Astrocyte (in vitro differentiated cells and primary cell): ENCODE measurements around the gene ANKRD11.

Experiments used
- EZH2 ChIP-seq: IDR thresholded peaks from 2 replicates; pipeline ENCODE4 v1.6.1; 2012; ENCODE audit warnings: mild to moderate bottlenecking, low read length, inconsistent platforms; ENCODE audit not compliant: insufficient read depth
- TF ChIP-seq, protein P1 (sequence below): IDR thresholded peaks from 2 replicates; pipeline ENCODE4 v1.5.1; 2011; ENCODE audit warnings: low read depth, mild to moderate bottlenecking, inconsistent platforms, low read length, moderate library complexity; ENCODE audit not compliant: insufficient read depth

GRCh38 chr16:89411335-89411850, 79.0 kb downstream of the ANKRD11 start:
- TF ChIP-seq, protein P1, sequence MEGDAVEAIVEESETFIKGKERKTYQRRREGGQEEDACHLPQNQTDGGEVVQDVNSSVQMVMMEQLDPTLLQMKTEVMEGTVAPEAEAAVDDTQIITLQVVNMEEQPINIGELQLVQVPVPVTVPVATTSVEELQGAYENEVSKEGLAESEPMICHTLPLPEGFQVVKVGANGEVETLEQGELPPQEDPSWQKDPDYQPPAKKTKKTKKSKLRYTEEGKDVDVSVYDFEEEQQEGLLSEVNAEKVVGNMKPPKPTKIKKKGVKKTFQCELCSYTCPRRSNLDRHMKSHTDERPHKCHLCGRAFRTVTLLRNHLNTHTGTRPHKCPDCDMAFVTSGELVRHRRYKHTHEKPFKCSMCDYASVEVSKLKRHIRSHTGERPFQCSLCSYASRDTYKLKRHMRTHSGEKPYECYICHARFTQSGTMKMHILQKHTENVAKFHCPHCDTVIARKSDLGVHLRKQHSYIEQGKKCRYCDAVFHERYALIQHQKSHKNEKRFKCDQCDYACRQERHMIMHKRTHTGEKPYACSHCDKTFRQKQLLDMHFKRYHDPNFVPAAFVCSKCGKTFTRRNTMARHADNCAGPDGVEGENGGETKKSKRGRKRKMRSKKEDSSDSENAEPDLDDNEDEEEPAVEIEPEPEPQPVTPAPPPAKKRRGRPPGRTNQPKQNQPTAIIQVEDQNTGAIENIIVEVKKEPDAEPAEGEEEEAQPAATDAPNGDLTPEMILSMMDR = no peak
- no peak for TF ChIP-seq EZH2
